GM18867 (cell line): ENCODE data around the gene GTF2F2.

Source experiments
- ATAC-seq: cut with Tn5 transposase; IDR thresholded peaks from one replicate; pipeline ENCODE4 v1.9.1; 2021; ENCODE audit warnings: mild to moderate bottlenecking, moderate library complexity; ENCODE audit not compliant: unreplicated experiment

Gene GTF2F2

DNA sequence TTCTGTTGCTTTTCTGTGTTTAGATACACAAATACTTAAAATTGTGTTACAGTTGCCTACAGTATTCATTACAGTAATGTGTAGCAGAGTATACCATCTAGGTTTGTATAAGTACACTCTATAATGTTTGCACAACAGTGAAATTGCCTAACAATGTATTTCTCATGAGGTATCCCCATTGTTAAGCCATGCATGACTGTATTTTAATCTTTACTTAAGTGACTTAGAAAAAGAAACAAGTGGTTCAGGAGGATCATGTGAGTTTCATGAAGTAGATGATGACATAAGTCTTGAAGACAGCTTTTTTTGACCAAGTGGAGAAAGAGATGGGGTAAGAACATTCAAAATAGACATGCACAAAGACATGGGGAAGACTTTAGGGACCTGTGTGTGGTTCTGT lies 88.9 kb downstream of the GTF2F2 start:
- ATAC-seq: no peak

DNA sequence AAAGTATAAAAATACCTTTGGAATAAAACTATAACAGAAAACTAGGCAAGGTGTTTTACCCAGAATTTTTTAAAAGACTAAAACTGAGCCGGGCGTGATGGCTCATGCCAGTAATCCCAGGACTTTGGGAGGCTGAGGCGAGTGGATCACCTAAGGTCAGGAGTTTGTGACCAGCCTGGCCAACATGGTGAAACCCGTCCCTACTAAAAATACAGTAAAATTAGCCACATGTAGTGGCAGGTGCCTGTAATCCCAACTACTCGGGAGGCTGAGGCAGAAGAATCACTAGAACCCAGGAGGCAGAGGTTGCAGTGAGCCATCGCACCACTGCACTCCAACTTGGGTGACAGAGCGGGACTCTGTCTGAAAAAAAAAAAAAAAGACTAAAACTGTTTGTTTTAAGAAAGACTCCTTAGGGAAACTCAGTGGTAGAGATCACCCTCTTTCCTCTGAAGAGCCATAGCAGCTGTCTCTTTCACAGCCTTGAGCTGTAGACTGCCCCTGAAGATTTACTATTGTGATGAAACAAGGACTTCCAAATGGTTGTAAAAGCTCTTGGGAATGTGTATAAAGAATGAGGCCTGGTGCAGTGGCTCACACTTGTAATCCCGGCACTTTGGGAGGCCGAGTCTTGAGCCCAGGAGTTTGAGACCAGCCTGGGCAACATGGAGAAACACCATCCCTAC lies 95.2 kb downstream of the GTF2F2 start:
- ATAC-seq: no peak

DNA sequence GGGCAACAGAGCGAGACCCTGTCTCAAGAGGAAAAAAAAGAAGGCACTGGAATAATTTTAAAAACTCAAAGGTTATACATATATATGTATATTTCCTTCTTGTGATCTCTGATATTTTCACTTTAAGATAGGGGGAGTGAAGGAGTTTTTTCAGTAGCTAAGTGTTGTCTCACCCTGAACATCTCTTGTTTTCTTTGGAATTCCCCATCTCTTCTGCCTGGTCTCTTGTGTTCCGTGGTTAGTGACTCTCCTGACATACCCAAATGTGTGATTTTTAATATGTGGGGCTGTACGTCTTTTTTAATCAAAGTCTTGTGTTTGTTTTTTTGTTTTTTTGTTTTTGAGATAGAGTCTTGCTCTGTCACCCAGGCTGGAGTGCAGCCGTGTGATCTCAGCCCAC lies 95.9 kb downstream of the GTF2F2 start:
- no peak for ATAC-seq

- ATAC-seq: no peak
Observed at GRCh38 chr13:45218689-45219088, 98.4 kb downstream of the GTF2F2 start.

DNA sequence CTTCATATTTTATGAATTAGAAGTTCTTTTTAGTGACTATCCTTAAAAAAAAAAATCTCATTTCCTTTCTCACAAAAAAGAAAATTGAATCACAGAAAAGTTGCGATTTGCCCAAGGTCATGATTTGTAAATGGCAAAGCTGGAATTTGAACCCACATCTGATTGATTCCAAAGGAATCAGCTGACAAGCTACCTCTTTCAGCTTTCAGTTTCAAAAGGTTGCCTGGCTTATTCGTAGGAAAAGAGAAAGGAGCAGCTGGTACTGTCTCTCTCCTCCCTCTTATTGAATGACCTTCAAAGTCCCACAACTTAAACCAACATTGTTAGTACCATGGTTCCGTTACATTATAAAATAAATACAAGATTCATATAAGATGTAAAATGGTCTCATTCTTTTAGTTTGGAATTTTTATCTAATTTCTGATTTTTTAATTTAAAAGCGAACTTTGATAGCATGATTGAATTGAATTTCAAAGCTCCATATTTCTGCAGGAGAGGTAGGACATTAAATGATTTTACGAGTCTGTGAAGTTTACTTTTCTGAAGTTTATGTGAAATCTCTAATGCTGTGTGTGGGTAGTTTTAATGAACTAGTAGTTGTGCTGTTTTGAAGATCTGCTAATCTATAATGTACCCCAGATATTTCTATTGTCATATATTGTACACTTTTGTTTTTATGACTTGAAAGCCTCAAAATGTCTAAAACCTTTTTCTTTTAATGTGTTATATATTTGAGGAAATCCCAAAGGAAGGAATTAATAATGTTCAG lies 99.0 kb downstream of the GTF2F2 start:
- no peak for ATAC-seq

GRCh38 chr13:45219938-45220375 lies 99.6 kb downstream of the GTF2F2 start:
- no peak for ATAC-seq

- no peak for ATAC-seq
Observed at GRCh38 chr13:45220403-45220802, 100.1 kb downstream of the GTF2F2 start.

GRCh38 chr13:45222516-45222915 lies 102.2 kb downstream of the GTF2F2 start:
- no peak for ATAC-seq

DNA sequence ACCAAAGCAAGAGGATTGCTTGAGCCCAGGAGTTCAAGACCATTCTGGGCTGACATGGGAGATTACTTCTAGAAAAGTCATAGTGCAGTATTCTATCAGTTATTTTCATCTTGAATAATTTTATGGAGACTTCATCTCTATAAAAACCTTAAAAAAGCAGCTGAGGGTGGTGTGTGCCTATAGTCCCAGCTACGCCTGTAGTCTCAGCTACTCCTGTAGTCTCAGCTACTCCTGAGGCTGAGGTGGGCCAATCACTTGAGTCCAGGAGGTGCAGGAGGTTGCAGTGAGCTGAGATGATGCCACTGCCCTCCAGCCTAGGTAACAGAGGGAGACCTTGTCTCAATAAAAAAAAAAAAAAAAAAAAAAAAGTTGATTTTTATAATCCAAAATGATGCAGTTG lies 102.6 kb downstream of the GTF2F2 start:
- ATAC-seq: no peak

- no peak for ATAC-seq
Observed at GRCh38 chr13:45224176-45224575, 103.9 kb downstream of the GTF2F2 start.

DNA sequence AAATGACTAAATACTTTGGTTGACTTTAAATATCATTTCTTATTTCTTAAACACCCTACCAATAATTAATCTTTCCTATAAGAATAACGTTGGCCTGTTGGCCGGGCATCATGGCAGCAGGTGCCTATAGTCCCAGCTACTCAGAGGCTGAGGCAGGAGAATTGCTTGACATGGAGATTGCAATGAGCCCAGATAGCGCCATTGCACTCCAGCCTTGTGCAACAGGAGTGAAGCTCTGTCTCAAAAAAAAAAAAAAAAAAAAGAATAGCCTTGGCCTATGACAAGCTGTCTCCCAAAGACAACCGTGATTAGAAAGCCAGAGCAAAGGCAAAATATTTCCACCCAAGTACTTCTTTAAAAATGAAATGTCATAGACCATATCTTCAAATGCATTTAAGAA lies 105.1 kb downstream of the GTF2F2 start:
- no peak for ATAC-seq

DNA sequence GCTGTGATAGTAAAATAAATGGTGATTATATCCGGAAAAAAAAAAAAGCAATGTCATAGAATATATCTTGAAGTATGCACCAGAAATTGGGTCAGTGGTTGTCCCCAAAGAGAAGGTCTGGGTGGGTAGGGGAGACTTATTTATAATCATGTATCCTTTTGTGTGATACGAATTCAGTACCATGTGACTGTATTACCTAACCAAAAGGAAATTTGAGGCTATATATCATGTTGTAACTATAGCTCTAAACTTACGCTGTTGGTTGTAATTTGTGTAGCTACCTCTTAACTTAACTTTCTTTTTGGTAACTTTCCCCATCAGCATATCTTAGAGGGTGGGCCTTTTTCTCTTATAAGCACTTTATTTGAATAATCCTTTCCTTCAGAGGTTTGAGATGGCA lies 105.7 kb downstream of the GTF2F2 start:
- no peak for ATAC-seq

GRCh38 chr13:45228002-45228401 lies 107.7 kb downstream of the GTF2F2 start:
- no peak for ATAC-seq

DNA sequence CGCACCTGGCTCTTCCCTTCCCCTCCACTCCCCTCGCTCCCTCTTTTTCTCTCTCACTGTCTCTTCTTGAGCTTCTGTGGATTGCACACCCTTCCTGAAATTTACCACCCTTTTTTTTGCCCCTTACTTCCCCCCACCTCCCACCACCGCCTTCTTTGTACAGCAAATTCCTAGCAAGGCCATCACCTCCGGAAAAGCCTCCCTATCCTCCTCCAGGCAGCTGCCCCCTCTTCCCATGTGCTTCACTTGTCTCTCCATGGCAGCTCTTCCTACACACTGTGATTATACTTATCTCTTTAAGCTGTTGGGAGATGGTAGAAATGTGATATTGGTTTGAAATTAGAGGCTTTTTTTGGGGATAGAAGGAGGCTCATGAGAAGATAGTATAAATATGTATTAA lies 108.9 kb downstream of the GTF2F2 start:
- ATAC-seq: no peak

- ATAC-seq: no peak
Observed at GRCh38 chr13:45231305-45231704, 111.0 kb downstream of the GTF2F2 start.

DNA sequence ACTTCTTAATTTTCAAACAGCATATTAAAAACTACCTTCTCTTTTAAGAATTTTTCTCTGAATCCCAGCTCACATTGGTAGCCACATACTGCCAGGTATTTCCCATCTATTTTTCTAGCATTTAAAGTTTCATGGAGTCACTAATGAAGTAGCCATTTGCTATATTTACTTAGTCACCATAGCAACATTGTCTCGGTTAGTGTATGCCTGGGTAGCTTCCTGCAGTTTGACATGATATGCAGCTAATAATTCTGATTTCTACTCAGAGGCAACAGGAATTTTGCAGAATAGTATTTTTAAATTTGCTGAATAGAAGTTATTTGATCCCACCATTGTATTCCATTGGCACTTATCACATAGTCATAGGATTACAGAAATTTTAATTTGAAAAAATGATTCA lies 111.4 kb downstream of the GTF2F2 start:
- no peak for ATAC-seq

DNA sequence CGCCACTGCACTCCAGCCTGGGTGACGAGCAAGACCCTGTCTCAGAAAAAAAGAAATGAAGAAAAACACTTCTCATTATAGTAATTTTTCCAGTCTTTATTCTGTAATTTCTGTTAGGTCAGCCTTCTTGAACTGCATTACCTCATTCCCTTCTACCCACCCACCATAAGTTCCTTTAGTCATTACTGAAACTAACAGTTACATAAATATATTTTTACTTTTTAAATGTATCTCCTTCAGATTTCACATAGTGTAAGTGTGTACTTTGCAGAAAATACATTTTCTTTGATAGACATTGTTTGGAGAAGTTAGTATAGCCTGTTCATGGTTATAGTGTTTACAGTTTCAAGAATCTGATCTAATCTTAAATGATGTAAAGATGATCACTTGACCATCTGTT lies 112.3 kb downstream of the GTF2F2 start:
- no peak for ATAC-seq

GRCh38 chr13:45238945-45239795 lies 118.9 kb downstream of the GTF2F2 start:
- ATAC-seq: no peak

DNA sequence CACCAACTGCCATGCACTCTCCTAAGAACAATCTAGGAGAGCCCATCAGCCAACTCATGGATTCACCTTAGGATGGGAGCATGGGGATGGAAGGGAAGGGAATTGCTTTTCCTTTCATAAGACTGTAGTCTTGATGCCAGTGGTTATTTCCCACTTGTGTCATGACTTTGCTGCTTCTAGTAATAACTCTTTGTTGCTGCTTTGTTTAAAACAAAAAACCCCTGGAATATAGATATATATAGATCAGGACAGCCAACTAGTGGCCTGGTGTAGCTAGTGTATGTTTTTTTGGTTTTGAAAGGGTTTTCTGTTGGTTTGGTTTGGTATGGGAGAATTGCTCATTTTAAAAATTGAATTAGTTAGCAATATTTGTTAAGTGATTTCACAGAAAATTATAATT lies 119.8 kb downstream of the GTF2F2 start:
- ATAC-seq: no peak

DNA sequence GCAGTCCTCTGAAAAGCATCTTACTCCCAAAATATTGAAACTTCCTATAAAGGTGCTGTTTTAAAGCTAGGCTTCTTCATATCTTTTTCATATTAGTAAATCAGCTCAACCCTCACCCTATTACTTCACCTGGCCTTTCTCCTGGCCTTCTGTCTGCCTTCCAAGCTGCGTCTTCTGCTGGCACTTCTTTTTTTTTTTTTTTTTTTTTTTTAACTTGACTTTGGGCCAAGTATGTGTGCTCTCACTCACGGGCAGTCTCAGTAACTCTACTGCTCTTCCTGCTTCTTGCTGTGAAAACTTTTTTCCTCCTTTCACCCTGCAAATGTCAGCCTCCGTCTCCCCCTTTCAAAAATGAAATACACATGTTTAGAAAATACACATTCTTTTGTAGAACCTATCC lies 121.8 kb downstream of the GTF2F2 start:
- ATAC-seq: no peak

DNA sequence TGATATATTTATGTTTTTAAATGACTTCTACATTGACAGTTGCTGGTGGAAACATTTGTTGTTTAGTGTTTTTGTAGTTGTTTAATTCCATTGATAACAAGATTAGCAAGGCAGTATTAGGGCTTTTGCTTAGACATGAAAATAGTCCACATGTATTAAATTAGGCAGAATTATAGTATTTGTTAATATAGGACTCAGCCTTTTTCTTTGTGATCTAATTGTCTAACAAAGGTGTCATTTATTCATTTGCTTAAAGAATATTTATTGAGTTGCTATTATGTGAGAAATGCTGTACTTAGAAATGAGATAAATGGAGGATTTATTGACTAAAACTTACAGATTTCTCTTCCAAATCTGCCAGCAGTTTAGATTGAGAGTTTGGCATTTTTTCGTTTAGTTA lies 122.2 kb downstream of the GTF2F2 start:
- no peak for ATAC-seq

GRCh38 chr13:45243077-45243476 lies 122.8 kb downstream of the GTF2F2 start:
- ATAC-seq: no peak
